IgD-negative memory B cell (primary cell): ENCODE data around the gene SMARCAL1. TPM values are rescaled to one million over a fixed set of nuclear protein-coding genes. Genes with fewer than 3 reads are reported as not detected.
A peak's percentile ranks its signal among the peaks of the same experiment; 100 is the strongest.

Experiments
- H3K27ac Mint-ChIP-seq, 3 donors: one replicate each; pipeline ENCODE4 v1.8.0; 2020 to 2022; ENCODE audit warnings: mild to moderate bottlenecking in 3 of 3, mixed read lengths in 3 of 3, moderate library complexity in 1 of 3
- H3K27me3 Mint-ChIP-seq: one replicate; pipeline ENCODE4 v1.8.0; 2021; ENCODE audit warnings: mixed read lengths
- H3K36me3 Mint-ChIP-seq: one replicate; pipeline ENCODE4 v1.8.0; 2020; ENCODE audit warnings: mild to moderate bottlenecking, mixed read lengths
- H3K4me1 Mint-ChIP-seq, 3 donors: one replicate each; pipeline ENCODE4 v1.8.0; 2020 to 2022; ENCODE audit warnings: mixed read lengths in 3 of 3, mild to moderate bottlenecking in 1 of 3
- H3K4me3 Mint-ChIP-seq, 4 donors: one replicate each; pipeline ENCODE4 v1.8.0; 2020 to 2022; ENCODE audit warnings: mild to moderate bottlenecking in 4 of 4, mixed read lengths in 4 of 4, moderate library complexity in 3 of 4
- H3K9me3 Mint-ChIP-seq, 3 donors: one replicate each; pipeline ENCODE4 v1.8.0; 2020 to 2021; ENCODE audit warnings: mixed read lengths in 3 of 3, mild to moderate bottlenecking in 1 of 3
- polyA plus RNA-seq: library from polyadenylated mRNA; unstranded; fragments of 300-500 nt; fragmentation: Illumina TruSeq; gene quantifications from one replicate; pipeline ENCODE4 v1.2.3, GENCODE V29; 2021

Gene SMARCAL1
- polyA plus RNA-seq, 1 donor from 2014 or later: 27.9 TPM

- peaks cover 25% of the 10 kb centered on the region for H3K36me3 Mint-ChIP-seq
- H3K4me3 Mint-ChIP-seq: no peak overlapping the region
- no peak overlapping the region for H3K27ac Mint-ChIP-seq
- H3K4me1 Mint-ChIP-seq: no peaks in the 10 kb centered on the region
- no peaks in the 10 kb centered on the region for H3K9me3 Mint-ChIP-seq
- H3K27me3 Mint-ChIP-seq: no peaks in the 10 kb centered on the region
These were observed 51.9 kb downstream of the SMARCAL1 start for GRCh38 chr2:216464104-216464720.

GRCh38 chr2:216465579-216466195, 53.4 kb downstream of the SMARCAL1 start:
- H3K27ac Mint-ChIP-seq: no peak overlapping the region
- H3K27me3 Mint-ChIP-seq: no peaks in the 10 kb centered on the region
- H3K36me3 Mint-ChIP-seq: peaks cover 28% of the 10 kb centered on the region

GRCh38 chr2:216467845-216468244, 55.6 kb downstream of the SMARCAL1 start:
- peaks cover 20% of the 10 kb centered on the region for H3K36me3 Mint-ChIP-seq
- H3K27ac Mint-ChIP-seq: no peak overlapping the region
- H3K4me3 Mint-ChIP-seq: no peak overlapping the region
- H3K27me3 Mint-ChIP-seq: no peaks in the 10 kb centered on the region
- no peaks in the 10 kb centered on the region for H3K9me3 Mint-ChIP-seq
- peaks cover 0 to 3% (median 0%) of the 10 kb centered on the region in 3 donors for H3K4me1 Mint-ChIP-seq

More at GRCh38 chr2:216465579-216466195, 53.4 kb downstream of the SMARCAL1 start:
- Mint-ChIP-seq H3K4me3 (no peak overlapping the region), H3K9me3 (no peaks in the 10 kb centered on the region), H3K4me1 (peaks cover 0 to 3% (median 0%) of the 10 kb centered on the region in 3 donors)

DNA sequence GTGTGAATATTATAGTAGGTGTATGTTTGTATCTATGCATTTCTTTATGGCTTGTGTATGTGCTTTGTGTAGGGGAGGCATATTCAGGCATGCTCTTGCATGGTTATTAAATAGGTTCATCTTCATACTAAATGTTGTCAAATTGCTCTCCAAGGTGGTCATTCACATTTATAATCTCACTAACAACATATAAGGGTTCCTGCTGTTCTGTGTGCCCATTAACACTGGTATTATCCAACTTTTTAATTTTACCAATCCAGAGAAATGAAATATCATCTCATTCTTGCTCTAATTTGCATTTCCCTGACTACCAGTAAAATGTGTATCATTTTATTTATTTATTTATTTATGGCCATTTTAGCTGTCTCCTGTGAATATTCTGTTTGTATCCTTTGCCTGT, 57.4 kb downstream of the SMARCAL1 start:
- H3K27me3 Mint-ChIP-seq: no peaks in the 10 kb centered on the region
- H3K27ac Mint-ChIP-seq: no peak overlapping the region
- no peak overlapping the region for H3K4me3 Mint-ChIP-seq
- peaks cover 13% of the 10 kb centered on the region for H3K36me3 Mint-ChIP-seq
- no peaks in the 10 kb centered on the region for H3K9me3 Mint-ChIP-seq
- peaks cover under 1 to 3% (median under 1%) of the 10 kb centered on the region in 3 donors for H3K4me1 Mint-ChIP-seq

DNA sequence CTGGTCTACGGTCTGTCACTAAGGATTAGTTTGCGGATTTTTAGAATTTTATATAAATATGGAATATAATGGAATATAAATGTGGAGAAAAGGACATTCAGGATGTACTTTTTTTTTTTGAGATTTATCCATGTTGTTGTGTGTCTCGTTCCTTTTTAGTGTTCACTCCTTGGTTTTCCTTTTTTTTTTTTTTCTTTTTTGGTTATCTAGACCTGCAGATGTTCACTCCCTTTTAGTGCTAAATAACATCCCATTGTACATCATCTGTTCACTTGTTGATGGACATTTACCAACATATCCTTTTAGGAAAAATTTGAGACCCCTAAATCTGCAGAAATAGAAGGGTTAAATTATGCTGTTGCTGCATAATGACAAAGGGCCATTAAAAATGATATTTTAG, 60.9 kb downstream of the SMARCAL1 start:
- Mint-ChIP-seq H3K27ac (no peak overlapping the region), H3K4me3 (no peak overlapping the region), H3K36me3 (peaks cover 7% of the 10 kb centered on the region)

DNA sequence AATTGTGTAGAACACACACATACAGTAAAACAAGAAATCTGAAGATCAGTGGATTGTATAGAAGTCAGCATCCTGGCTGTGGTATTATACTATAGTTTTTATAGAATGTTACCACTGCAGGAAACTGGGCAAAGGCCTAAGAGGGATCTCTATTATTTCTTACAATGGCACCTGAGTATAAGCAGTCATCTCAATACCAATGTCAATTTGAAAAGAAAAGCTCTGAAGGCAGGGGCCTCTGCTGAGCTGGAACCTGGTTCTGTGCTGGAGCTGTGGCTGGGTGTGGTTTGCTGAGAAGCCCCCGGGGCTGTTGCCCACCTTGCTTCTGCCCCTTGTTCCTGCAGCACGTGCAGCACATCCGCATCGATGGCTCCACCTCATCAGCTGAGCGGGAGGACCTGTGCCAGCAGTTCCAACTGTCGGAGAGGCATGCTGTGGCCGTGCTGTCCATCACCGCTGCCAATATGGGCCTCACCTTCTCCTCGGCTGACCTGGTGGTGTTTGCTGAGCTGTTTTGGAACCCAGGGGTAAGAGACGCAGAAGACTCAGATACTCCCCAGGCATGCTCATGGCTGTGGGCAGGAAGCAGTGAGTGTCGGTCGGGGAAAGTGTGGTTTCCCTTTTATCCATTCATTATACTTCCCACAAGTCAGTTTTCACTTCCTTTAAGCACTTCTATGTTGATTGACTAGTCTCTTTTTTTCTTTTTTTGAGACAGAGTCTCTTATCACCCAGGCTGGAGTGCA, 62.8 kb downstream of the SMARCAL1 start:
- H3K9me3 Mint-ChIP-seq: no peaks in the 10 kb centered on the region
- H3K27me3 Mint-ChIP-seq: no peaks in the 10 kb centered on the region
- H3K4me3 Mint-ChIP-seq: peak overlapping the region in 2 of 4 donors; percentile 78 to 84
- peaks cover 7% of the 10 kb centered on the region for H3K36me3 Mint-ChIP-seq
- H3K27ac Mint-ChIP-seq: no peak overlapping the region
- H3K4me1 Mint-ChIP-seq: peaks cover 8 to 11% (median 10%) of the 10 kb centered on the region in 3 donors

More for the DNA sequence above, 60.9 kb downstream of the SMARCAL1 start:
- Mint-ChIP-seq H3K9me3 (no peaks in the 10 kb centered on the region), H3K27me3 (no peaks in the 10 kb centered on the region), H3K4me1 (peaks cover 10 to 11% (median 11%) of the 10 kb centered on the region in 3 donors)

GRCh38 chr2:216475767-216476166, 63.5 kb downstream of the SMARCAL1 start:
- no peaks in the 10 kb centered on the region for H3K27me3 Mint-ChIP-seq
- H3K4me3 Mint-ChIP-seq: peak overlapping the region in 1 of 4 donors; percentile 84
- peaks cover 8 to 11% (median 10%) of the 10 kb centered on the region in 3 donors for H3K4me1 Mint-ChIP-seq
- H3K27ac Mint-ChIP-seq: no peak overlapping the region
- H3K9me3 Mint-ChIP-seq: no peaks in the 10 kb centered on the region
- H3K36me3 Mint-ChIP-seq: peaks cover 7% of the 10 kb centered on the region

GRCh38 chr2:216477283-216478035, 65.2 kb downstream of the SMARCAL1 start:
- peaks cover 9% of the 10 kb centered on the region for H3K36me3 Mint-ChIP-seq
- peaks cover 8 to 11% (median 10%) of the 10 kb centered on the region in 3 donors for H3K4me1 Mint-ChIP-seq
- H3K27ac Mint-ChIP-seq: no peak overlapping the region
- no peak overlapping the region for H3K4me3 Mint-ChIP-seq
- no peaks in the 10 kb centered on the region for H3K9me3 Mint-ChIP-seq
- H3K27me3 Mint-ChIP-seq: no peaks in the 10 kb centered on the region

DNA sequence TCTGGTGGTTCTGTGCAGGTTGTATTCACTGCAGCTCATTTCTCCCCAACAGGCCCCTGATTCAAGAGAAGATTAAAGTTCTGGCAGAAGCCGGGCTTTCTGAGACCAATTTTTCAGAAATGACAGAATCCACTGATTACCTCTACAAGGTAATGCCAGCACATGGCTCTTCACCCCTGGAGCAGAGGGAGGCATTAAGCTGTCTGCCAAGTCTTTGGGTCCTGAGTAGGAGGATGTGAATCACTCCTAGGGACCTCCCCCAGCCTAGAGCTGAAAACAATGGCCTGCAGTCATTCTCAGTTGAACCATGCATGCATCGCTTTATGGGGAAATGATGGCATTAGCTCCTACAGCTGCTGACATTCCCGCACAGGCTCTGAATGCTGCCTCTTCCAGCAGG, 65.9 kb downstream of the SMARCAL1 start:
- Mint-ChIP-seq H3K9me3 (no peaks in the 10 kb centered on the region), H3K36me3 (peaks cover 6% of the 10 kb centered on the region), H3K27ac (no peak overlapping the region), H3K4me1 (peaks cover 8 to 11% (median 10%) of the 10 kb centered on the region in 3 donors), H3K4me3 (no peak overlapping the region), H3K27me3 (no peaks in the 10 kb centered on the region)

DNA sequence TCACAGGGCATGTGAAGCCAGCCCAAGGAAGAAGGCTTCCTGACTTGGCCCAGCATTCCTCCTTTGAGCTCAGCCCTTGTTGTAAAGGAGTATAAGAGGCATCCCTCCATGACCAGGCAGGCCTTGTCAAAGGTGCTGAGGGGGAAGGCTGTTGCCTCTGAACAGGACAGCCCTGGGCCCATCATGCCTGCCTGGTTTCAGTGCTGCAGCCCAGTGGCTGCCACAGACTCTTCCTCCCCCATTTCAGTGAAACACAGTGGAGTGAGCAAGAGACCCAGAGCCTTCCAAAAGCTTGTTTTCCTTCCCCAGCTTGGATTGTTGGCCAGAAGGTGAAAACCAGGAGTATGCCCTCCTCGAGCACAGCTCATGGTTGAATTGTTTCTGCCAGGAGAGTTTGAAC, 66.5 kb downstream of the SMARCAL1 start:
- Mint-ChIP-seq H3K4me1 (peaks cover 8 to 11% (median 10%) of the 10 kb centered on the region in 3 donors), H3K27me3 (no peaks in the 10 kb centered on the region), H3K36me3 (peaks cover 6% of the 10 kb centered on the region), H3K9me3 (no peaks in the 10 kb centered on the region), H3K4me3 (no peak overlapping the region), H3K27ac (no peak overlapping the region)

- Mint-ChIP-seq H3K4me3 (no peak overlapping the region), H3K4me1 (peaks cover 3 to 5% (median 5%) of the 10 kb centered on the region in 3 donors), H3K9me3 (no peaks in the 10 kb centered on the region), H3K36me3 (peaks cover 6% of the 10 kb centered on the region), H3K27me3 (no peaks in the 10 kb centered on the region), H3K27ac (no peak overlapping the region)
These were observed 67.9 kb downstream of the SMARCAL1 start for GRCh38 chr2:216480221-216480620.

DNA sequence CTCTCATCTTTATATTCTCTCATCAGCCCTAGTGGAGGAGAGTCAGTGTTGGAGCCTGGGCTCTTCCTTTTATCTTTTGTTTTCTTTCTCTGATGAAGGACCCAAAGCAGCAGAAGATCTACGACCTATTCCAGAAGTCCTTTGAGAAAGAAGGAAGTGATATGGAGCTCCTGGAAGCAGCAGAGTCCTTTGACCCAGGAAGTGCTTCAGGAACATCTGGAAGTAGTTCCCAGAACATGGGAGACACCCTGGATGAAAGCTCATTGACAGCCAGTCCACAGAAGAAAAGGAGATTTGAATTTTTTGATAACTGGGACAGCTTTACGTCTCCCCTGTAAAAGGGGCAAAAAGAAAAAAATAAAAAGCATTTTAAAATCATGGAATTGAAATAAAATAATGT, 70.4 kb downstream of the SMARCAL1 start:
- Mint-ChIP-seq H3K36me3 (peaks cover 6% of the 10 kb centered on the region), H3K27ac (peak overlapping the region in 1 of 3 donors; percentile 62), H3K4me3 (no peak overlapping the region)

GRCh38 chr2:216485237-216485636, 73.0 kb downstream of the SMARCAL1 start:
- Mint-ChIP-seq H3K9me3 (no peaks in the 10 kb centered on the region), H3K36me3 (peaks cover 4% of the 10 kb centered on the region), H3K27ac (peak overlapping the region in 1 of 3 donors; percentile 88), H3K4me1 (peaks cover 0 to 3% (median 2%) of the 10 kb centered on the region in 3 donors), H3K27me3 (no peaks in the 10 kb centered on the region), H3K4me3 (no peak overlapping the region)

More for the DNA sequence above, 70.4 kb downstream of the SMARCAL1 start:
- Mint-ChIP-seq H3K27me3 (no peaks in the 10 kb centered on the region), H3K9me3 (no peaks in the 10 kb centered on the region), H3K4me1 (no peaks in the 10 kb centered on the region)

DNA sequence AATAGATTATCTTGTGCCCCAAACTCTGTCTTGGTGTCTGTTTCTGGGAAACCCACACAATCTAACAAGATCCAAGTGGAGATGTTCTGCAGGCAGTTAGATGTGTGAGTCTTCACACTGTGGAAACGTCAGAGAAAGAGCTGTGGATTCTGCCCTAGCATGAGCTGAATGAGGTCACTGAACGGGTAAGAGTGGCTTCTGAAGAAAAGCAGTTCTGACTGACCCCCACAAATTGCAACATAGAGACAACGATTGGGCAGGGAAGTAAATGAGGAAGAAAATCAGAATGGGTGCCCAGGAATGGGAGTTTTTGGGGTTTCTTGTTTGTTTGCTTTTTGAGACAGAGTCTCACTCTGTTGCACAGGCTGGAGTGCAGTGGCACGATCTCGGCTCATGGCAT, 73.5 kb downstream of the SMARCAL1 start:
- H3K9me3 Mint-ChIP-seq: no peaks in the 10 kb centered on the region
- H3K36me3 Mint-ChIP-seq: peaks cover 4% of the 10 kb centered on the region
- peaks cover 0 to 3% (median 3%) of the 10 kb centered on the region in 3 donors for H3K4me1 Mint-ChIP-seq
- no peaks in the 10 kb centered on the region for H3K27me3 Mint-ChIP-seq
- no peak overlapping the region for H3K4me3 Mint-ChIP-seq
- no peak overlapping the region for H3K27ac Mint-ChIP-seq

DNA sequence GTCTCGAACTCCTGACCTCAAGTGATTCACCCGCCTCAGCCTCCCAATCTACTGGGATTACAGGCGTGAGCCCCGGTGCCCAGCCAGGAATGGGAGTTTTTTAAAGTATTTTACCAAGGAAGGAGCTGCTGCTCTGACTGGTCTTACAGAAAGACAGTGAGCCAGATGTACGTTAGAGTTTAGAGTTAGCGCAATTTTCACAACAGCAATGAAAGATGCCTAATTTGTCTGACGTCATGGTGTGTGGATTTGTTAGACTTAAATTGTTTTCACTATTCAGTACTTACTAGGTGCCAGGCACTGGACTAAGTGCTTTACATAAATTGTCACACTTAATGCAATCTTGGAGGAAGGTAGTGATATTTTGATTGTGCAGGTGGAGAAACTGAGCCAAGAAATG, 74.0 kb downstream of the SMARCAL1 start:
- Mint-ChIP-seq H3K27ac (no peak overlapping the region), H3K4me3 (no peak overlapping the region), H3K4me1 (peaks cover 0 to 5% (median 3%) of the 10 kb centered on the region in 3 donors), H3K27me3 (no peaks in the 10 kb centered on the region), H3K9me3 (no peaks in the 10 kb centered on the region), H3K36me3 (peaks cover 4% of the 10 kb centered on the region)
